ENCODE data around the gene KRTAP21-2.

The KRTAP21-2 gene

GRCh38 chr21:30714456-30714855 lies 32.6 kb downstream of the KRTAP21-2 start:
- POLR2A ChIA-PET, result no interaction called here
- TF ChIP-seq, protein P1, sequence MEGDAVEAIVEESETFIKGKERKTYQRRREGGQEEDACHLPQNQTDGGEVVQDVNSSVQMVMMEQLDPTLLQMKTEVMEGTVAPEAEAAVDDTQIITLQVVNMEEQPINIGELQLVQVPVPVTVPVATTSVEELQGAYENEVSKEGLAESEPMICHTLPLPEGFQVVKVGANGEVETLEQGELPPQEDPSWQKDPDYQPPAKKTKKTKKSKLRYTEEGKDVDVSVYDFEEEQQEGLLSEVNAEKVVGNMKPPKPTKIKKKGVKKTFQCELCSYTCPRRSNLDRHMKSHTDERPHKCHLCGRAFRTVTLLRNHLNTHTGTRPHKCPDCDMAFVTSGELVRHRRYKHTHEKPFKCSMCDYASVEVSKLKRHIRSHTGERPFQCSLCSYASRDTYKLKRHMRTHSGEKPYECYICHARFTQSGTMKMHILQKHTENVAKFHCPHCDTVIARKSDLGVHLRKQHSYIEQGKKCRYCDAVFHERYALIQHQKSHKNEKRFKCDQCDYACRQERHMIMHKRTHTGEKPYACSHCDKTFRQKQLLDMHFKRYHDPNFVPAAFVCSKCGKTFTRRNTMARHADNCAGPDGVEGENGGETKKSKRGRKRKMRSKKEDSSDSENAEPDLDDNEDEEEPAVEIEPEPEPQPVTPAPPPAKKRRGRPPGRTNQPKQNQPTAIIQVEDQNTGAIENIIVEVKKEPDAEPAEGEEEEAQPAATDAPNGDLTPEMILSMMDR (IDR thresholded peaks at IDR 0.05; ENCODE audit: control extremely low read depth, extremely low read depth, low read depth, missing control alignments), result no peak
- CTCF ChIA-PET, result no interaction called here
- no peak for DNase-seq (ENCODE audit: extremely low spot score)

GRCh38 chr21:30713766-30714165 lies 33.3 kb downstream of the KRTAP21-2 start:
- no peak for DNase-seq (ENCODE audit: extremely low spot score)
- ChIA-PET POLR2A (no interaction called here), CTCF (no interaction called here)
- TF ChIP-seq, protein P1 (IDR thresholded peaks at IDR 0.05; ENCODE audit: control extremely low read depth, extremely low read depth, low read depth, missing control alignments), result no peak

- TF ChIP-seq, protein P1 (IDR thresholded peaks at IDR 0.05; ENCODE audit: control extremely low read depth, extremely low read depth, low read depth, missing control alignments), result no peak
- DNase-seq (ENCODE audit: extremely low spot score), result no peak
- ChIA-PET POLR2A (no interaction called here), CTCF (no interaction called here)
Measured at GRCh38 chr21:30710499-30710898, 36.6 kb downstream of the KRTAP21-2 start.

GRCh38 chr21:30707409-30707808 lies 39.6 kb downstream of the KRTAP21-2 start:
- no peak for DNase-seq (ENCODE audit: extremely low spot score)
- TF ChIP-seq, protein P1 (IDR thresholded peaks at IDR 0.05; ENCODE audit: control extremely low read depth, extremely low read depth, low read depth, missing control alignments), result no peak
- ChIA-PET CTCF (no interaction called here), POLR2A (no interaction called here)

All from GM10248 (cell line).